Measurements from ENCODE around the gene MIOX. TPM values are rescaled to one million over a fixed set of nuclear protein-coding genes. Genes with fewer than 3 reads are reported as not detected.

Gene MIOX
- total and polyA plus RNA-seq, 2 experiments from 2014 or later = not detected

DNA sequence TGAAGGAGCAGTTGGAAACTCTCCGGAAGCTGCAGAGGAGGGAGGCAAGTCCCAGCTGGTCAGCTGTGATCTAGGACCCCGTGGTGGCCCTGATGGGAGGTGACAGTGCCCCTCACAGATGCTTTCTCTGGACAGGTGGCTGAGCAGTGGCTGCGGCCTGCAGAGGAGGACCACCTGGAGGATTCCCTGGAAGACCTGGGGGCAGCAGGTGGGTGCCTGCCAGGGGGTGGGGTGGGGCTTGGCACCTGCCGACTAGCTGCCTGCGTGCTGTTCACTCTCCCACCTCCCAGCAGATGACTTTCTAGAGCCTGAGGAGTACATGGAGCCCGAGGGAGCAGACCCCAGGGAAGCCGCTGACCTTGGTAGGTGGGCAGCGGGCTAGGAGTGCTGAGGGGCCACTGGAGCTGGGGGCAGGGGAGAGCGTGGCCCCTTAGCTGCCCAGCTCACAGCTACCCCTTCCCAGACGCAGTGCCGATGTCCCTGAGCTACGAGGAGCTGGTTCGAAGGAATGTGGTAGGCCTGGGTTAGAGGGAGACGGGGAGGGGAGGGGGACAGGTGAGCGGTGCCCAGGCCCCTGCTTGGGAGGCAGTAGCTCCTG, 35.6 kb downstream of the MIOX start (continued):
- TF ChIP-seq ZNF462 (CRISPR knock-in tag; IDR thresholded peaks at IDR 0.05) (no peak), ZNF331 (CRISPR knock-in tag; IDR thresholded peaks at IDR 0.05; ENCODE audit: low read depth) (no peak), NANOG (IDR thresholded peaks at IDR 0.05; ENCODE audit: borderline replicate concordance) (no peak)

DNA sequence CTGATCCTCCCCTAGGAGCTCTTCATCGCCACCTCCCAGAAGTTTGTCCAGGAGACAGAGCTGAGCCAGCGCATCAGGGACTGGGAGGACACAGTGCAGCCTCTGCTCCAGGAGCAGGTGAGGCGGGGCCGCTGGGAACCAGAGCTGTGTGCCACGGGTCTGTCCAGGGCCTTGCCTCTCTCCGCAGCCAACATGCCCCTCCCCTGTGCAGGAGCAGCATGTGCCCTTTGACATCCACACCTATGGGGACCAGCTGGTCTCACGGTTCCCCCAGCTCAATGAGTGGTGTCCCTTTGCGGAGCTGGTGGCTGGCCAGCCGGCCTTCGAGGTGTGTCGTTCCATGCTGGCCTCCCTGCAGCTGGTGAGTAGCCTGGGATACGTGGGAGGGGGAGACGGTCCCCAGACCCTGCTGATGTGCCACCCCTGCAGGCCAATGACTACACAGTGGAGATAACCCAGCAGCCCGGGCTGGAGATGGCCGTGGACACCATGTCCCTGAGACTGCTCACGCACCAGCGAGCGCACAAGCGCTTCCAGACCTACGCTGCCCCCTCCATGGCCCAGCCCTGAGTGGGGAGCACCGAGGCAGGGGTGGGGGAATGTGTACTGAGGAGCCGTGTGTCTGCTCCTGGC, 36.3 kb downstream of the MIOX start:
- Histone ChIP-seq H3K27ac (ENCODE audit: low read depth) (no peak overlapping the region), H2AFZ (no peak overlapping the region), H4K20me1 (replicated peaks; ENCODE audit: insufficient read depth) (no peaks in the 10 kb centered on the region; the same call in 1 of the 2 replicates), H3K4me3 (no peak overlapping the region), H3K4me2 (no peak overlapping the region), H3K27me3 (ENCODE audit: insufficient read depth) (peaks cover 14% of the 10 kb centered on the region), H3K4me1 (ENCODE audit: insufficient read depth) (no peaks in the 10 kb centered on the region; the same call in 1 of the 2 replicates), H3K79me2 (replicated peaks; ENCODE audit: insufficient read depth) (no peaks in the 10 kb centered on the region), H3F3A (replicated peaks; ENCODE audit: low read depth) (peaks cover 4% of the 10 kb centered on the region), H3K36me3 (ENCODE audit: insufficient read depth) (no peaks in the 10 kb centered on the region; the same call in 1 of the 2 replicates), H3K9me2 (ENCODE audit: insufficient read depth) (no peaks in the 10 kb centered on the region)
- H3K36me3 Mint-ChIP-seq (ENCODE audit: low read depth) = peaks cover 20% of the 10 kb centered on the region
- no peak for DNase-seq (ENCODE audit: low spot score)
- no peak for ATAC-seq
- no peak overlapping the region for H3K27ac Mint-ChIP-seq
- H3K27me3 Mint-ChIP-seq (ENCODE audit: insufficient read depth, low read depth, poor library complexity) = peaks cover 22% of the 10 kb centered on the region
- no peak overlapping the region for H3K4me3 Mint-ChIP-seq
- peaks cover 4% of the 10 kb centered on the region; the same call in 1 of the 3 replicates for H3K9me3 Mint-ChIP-seq
- H3K4me1 Mint-ChIP-seq = peaks cover 11% of the 10 kb centered on the region
- no peak for TF ChIP-seq STAT1 (IDR thresholded peaks at IDR 0.05; ENCODE audit: unreplicated experiment)
- no peak for TF ChIP-seq CREB1 (CRISPR knock-in tag; IDR thresholded peaks at IDR 0.05; ENCODE audit: low read depth)
- TF ChIP-seq CTCF (conservative IDR thresholded peaks at IDR 0.05; ENCODE audit: low read depth in 2 of 2) = no peak
- TF ChIP-seq ZNF331 (CRISPR knock-in tag; IDR thresholded peaks at IDR 0.05; ENCODE audit: low read depth) = no peak
- TF ChIP-seq REST (IDR thresholded peaks at IDR 0.05; ENCODE audit: unreplicated experiment) = no peak
